HEK293 (cell line): ENCODE measurements around the gene SZT2.

ENCODE experiments used
- FEZF1 ChIP-seq: fragments of 450-650 bp; formaldehyde crosslinking; IDR thresholded peaks from 2 replicates; pipeline ENCODE4 v1.5.1; 2016; ENCODE audit warnings: missing biosample characterization, missing genetic modification characterization
- GLIS1 ChIP-seq: fragments of 450-650 bp; formaldehyde crosslinking; IDR thresholded peaks from 2 replicates; pipeline ENCODE4 v1.5.1; 2016; ENCODE audit warnings: missing biosample characterization, missing genetic modification characterization
- KLF9 ChIP-seq: fragments of 450-650 bp; formaldehyde crosslinking; IDR thresholded peaks from 2 replicates; pipeline ENCODE4 v1.5.1; 2016; ENCODE audit warnings: missing biosample characterization, missing genetic modification characterization, low read depth
- PATZ1 ChIP-seq: fragments of 450-650 bp; formaldehyde crosslinking; IDR thresholded peaks from 2 replicates; pipeline ENCODE4 v1.5.1; 2016; ENCODE audit warnings: missing biosample characterization, missing genetic modification characterization
- SALL2 ChIP-seq: fragments of 450-650 bp; formaldehyde crosslinking; IDR thresholded peaks from 2 replicates; pipeline ENCODE4 v1.5.0; 2017; ENCODE audit warnings: missing biosample characterization, mild to moderate bottlenecking, missing genetic modification characterization, borderline replicate concordance
- SP7 ChIP-seq: fragments of 450-650 bp; formaldehyde crosslinking; IDR thresholded peaks from 2 replicates; pipeline ENCODE4 v1.5.1; 2016; ENCODE audit warnings: missing biosample characterization, missing genetic modification characterization
- ZBTB20 ChIP-seq: fragments of 450-650 bp; formaldehyde crosslinking; IDR thresholded peaks from 2 replicates; pipeline ENCODE4 v1.5.1; 2016; ENCODE audit warnings: missing biosample characterization, missing genetic modification characterization
- ZBTB8A ChIP-seq: fragments of 450-650 bp; formaldehyde crosslinking; IDR thresholded peaks from 2 replicates; pipeline ENCODE4 v1.5.1; 2016; ENCODE audit warnings: missing biosample characterization, missing genetic modification characterization
- ZEB2 ChIP-seq: fragments of 450-650 bp; formaldehyde crosslinking; IDR thresholded peaks from 2 replicates; pipeline ENCODE4 v1.5.1; 2016; ENCODE audit warnings: missing biosample characterization, missing genetic modification characterization
- ZNF174 ChIP-seq: fragments of 450-650 bp; formaldehyde crosslinking; IDR thresholded peaks from 2 replicates; pipeline ENCODE4 v1.5.0; 2017; ENCODE audit warnings: missing biosample characterization, mild to moderate bottlenecking, missing genetic modification characterization
- ZNF19 ChIP-seq: fragments of 450-650 bp; formaldehyde crosslinking; IDR thresholded peaks from 2 replicates; pipeline ENCODE4; 2016; ENCODE audit warnings: missing biosample characterization, missing genetic modification characterization, low read depth
- ZNF221 ChIP-seq: fragments of 450-650 bp; formaldehyde crosslinking; IDR thresholded peaks from 2 replicates; pipeline ENCODE4 v1.5.1; 2017; ENCODE audit warnings: missing biosample characterization, missing genetic modification characterization, borderline replicate concordance
- ZNF324 ChIP-seq: fragments of 450-650 bp; formaldehyde crosslinking; IDR thresholded peaks from 2 replicates; pipeline ENCODE4 v1.5.1; 2016; ENCODE audit warnings: missing biosample characterization, missing genetic modification characterization
- ZNF341 ChIP-seq: fragments of 450-650 bp; formaldehyde crosslinking; IDR thresholded peaks from 2 replicates; pipeline ENCODE4; 2016; ENCODE audit warnings: low read depth, missing biosample characterization, missing genetic modification characterization
- ZNF350 ChIP-seq: fragments of 450-650 bp; formaldehyde crosslinking; IDR thresholded peaks from 2 replicates; pipeline ENCODE4 v1.5.0; 2017; ENCODE audit warnings: missing biosample characterization, mild to moderate bottlenecking, missing genetic modification characterization
- ZNF37A ChIP-seq: fragments of 450-650 bp; IDR thresholded peaks from 2 replicates; pipeline ENCODE4 v1.5.1; 2018; ENCODE audit warnings: missing biosample characterization, missing genetic modification characterization
- ZNF610 ChIP-seq: fragments of 450-650 bp; formaldehyde crosslinking; IDR thresholded peaks from 2 replicates; pipeline ENCODE4 v1.5.1; 2016; ENCODE audit warnings: missing biosample characterization, missing genetic modification characterization, borderline replicate concordance
- ZNF692 ChIP-seq: fragments of 450-650 bp; formaldehyde crosslinking; IDR thresholded peaks from 2 replicates; pipeline ENCODE4 v1.5.1; 2016; ENCODE audit warnings: missing biosample characterization, missing genetic modification characterization
- ZSCAN16 ChIP-seq: fragments of 450-650 bp; formaldehyde crosslinking; IDR thresholded peaks from 2 replicates; pipeline ENCODE4 v1.5.1; 2016; ENCODE audit warnings: missing biosample characterization, missing genetic modification characterization
- TF ChIP-seq, protein P1 (sequence below): fragments of 450-650 bp; formaldehyde crosslinking; conservative IDR thresholded peaks from 2 replicates; pipeline ENCODE4 v1.5.1; 2016; ENCODE audit warnings: low read depth, missing biosample characterization, missing genetic modification characterization
- TF ChIP-seq, protein P2 (sequence below): fragments of 450-650 bp; formaldehyde crosslinking; IDR thresholded peaks from 2 replicates; pipeline ENCODE4 v1.5.1; 2016; ENCODE audit warnings: missing biosample characterization, missing genetic modification characterization
- TF ChIP-seq, protein P3 (sequence below): fragments of 450-650 bp; formaldehyde crosslinking; IDR thresholded peaks from 2 replicates; pipeline ENCODE4 v1.5.1; 2016; ENCODE audit warnings: missing biosample characterization, missing genetic modification characterization
- TF ChIP-seq, protein P4 (sequence below): fragments of 450-650 bp; formaldehyde crosslinking; IDR thresholded peaks from 2 replicates; pipeline ENCODE4 v1.5.1; 2017; ENCODE audit warnings: missing biosample characterization, mild to moderate bottlenecking, missing genetic modification characterization, moderate library complexity

SZT2 gene

DNA sequence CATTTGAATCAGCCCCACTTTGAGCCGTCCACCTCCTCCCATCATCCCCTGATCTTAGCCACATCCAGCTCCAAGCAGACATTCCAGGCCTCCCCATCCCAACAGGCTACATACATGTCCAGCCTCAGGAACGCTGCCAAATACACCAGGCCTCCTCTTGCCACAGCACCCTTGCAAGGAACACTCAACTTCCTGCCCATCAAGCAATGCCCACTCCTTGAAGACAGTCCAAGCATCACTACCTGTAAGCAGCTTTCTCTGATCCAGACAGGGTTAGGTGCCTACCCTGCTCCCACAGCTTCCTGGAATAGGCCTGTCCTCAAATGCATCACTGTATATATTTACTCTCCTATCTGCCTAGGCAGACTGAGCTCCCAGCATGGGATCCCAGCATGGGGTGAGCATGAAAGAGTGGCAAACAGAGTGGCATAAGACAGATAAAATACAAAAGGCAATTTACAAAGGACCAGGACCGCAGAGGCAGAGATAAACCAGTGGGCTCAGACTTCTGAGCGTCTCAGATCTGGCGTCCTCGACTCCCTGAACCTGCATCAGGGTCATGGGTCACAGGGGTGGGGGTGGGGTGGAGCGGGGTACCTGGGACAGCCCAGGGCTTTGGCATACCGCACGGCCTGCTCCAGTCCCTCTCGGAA is 63.2 kb downstream of the SZT2 start (continued):
- TF ChIP-seq, protein P1, sequence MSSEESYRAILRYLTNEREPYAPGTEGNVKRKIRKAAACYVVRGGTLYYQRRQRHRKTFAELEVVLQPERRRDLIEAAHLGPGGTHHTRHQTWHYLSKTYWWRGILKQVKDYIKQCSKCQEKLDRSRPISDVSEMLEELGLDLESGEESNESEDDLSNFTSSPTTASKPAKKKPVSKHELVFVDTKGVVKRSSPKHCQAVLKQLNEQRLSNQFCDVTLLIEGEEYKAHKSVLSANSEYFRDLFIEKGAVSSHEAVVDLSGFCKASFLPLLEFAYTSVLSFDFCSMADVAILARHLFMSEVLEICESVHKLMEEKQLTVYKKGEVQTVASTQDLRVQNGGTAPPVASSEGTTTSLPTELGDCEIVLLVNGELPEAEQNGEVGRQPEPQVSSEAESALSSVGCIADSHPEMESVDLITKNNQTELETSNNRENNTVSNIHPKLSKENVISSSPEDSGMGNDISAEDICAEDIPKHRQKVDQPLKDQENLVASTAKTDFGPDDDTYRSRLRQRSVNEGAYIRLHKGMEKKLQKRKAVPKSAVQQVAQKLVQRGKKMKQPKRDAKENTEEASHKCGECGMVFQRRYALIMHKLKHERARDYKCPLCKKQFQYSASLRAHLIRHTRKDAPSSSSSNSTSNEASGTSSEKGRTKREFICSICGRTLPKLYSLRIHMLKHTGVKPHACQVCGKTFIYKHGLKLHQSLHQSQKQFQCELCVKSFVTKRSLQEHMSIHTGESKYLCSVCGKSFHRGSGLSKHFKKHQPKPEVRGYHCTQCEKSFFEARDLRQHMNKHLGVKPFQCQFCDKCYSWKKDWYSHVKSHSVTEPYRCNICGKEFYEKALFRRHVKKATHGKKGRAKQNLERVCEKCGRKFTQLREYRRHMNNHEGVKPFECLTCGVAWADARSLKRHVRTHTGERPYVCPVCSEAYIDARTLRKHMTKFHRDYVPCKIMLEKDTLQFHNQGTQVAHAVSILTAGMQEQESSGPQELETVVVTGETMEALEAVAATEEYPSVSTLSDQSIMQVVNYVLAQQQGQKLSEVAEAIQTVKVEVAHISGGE (tag by site-specific recombination): no peak
- TF ChIP-seq ZNF692 (tag by site-specific recombination): no peak
- no peak for TF ChIP-seq SALL2 (tag by site-specific recombination)
- TF ChIP-seq, protein P2, sequence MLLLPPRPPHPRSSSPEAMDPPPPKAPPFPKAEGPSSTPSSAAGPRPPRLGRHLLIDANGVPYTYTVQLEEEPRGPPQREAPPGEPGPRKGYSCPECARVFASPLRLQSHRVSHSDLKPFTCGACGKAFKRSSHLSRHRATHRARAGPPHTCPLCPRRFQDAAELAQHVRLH: no peak
- TF ChIP-seq ZNF174 (tag by site-specific recombination): no peak
- TF ChIP-seq ZNF19 (tag by site-specific recombination): no peak
- TF ChIP-seq ZNF341: peak; percentile 84
- TF ChIP-seq GLIS1 (tag by site-specific recombination): peak; percentile 71
- TF ChIP-seq, protein P3, sequence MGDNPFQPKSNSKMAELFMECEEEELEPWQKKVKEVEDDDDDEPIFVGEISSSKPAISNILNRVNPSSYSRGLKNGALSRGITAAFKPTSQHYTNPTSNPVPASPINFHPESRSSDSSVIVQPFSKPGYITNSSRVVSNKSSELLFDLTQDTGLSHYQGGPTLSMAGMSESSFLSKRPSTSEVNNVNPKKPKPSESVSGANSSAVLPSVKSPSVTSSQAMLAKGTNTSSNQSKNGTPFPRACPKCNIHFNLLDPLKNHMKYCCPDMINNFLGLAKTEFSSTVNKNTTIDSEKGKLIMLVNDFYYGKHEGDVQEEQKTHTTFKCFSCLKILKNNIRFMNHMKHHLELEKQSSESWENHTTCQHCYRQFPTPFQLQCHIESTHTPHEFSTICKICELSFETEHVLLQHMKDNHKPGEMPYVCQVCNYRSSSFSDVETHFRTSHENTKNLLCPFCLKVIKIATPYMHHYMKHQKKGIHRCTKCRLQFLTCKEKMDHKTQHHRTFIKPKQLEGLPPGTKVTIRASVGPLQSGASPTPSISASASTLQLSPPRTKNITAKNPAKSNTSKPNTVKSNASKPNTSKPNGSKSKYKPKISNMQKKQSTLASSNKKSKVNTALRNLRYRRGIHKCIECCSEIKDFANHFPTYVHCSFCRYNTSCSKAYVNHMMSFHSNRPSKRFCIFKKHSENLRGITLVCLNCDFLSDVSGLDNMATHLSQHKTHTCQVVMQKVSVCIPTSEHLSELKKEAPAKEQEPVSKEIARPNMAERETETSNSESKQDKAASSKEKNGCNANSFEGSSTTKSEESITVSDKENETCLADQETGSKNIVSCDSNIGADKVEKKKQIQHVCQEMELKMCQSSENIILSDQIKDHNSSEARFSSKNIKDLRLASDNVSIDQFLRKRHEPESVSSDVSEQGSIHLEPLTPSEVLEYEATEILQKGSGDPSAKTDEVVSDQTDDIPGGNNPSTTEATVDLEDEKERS (tag by site-specific recombination): no peak
- TF ChIP-seq ZEB2: 0 out of 2 replicates have a peak, but pooled peaks have one; percentile 13
- peak; percentile 3; the same call in 1 of the 2 replicates for TF ChIP-seq ZBTB8A
- TF ChIP-seq ZNF37A (tag by site-specific recombination): no peak
- TF ChIP-seq ZNF324 (tag by site-specific recombination): no peak
- TF ChIP-seq SP7: 0 out of 2 replicates have a peak, but pooled peaks have one; percentile 35
- TF ChIP-seq PATZ1 (tag by site-specific recombination): no peak; the same call in 1 of the 2 replicates
- TF ChIP-seq, protein P4, sequence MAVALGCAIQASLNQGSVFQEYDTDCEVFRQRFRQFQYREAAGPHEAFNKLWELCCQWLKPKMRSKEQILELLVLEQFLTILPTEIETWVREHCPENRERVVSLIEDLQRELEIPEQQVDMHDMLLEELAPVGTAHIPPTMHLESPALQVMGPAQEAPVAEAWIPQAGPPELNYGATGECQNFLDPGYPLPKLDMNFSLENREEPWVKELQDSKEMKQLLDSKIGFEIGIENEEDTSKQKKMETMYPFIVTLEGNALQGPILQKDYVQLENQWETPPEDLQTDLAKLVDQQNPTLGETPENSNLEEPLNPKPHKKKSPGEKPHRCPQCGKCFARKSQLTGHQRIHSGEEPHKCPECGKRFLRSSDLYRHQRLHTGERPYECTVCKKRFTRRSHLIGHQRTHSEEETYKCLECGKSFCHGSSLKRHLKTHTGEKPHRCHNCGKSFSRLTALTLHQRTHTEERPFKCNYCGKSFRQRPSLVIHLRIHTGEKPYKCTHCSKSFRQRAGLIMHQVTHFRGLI (tag by site-specific recombination): no peak
- 0 out of 2 replicates have a peak, but pooled peaks have one; percentile 13 for TF ChIP-seq KLF9 (tag by site-specific recombination)
- peak; percentile 52; the same call in 1 of the 2 replicates for TF ChIP-seq ZBTB20 (tag by site-specific recombination)
- no peak for TF ChIP-seq ZSCAN16 (tag by site-specific recombination)
- TF ChIP-seq FEZF1: 0 out of 2 replicates have a peak, but pooled peaks have one; percentile 24
- no peak for TF ChIP-seq ZNF350 (tag by site-specific recombination)
- no peak for TF ChIP-seq ZNF610 (tag by site-specific recombination)
- TF ChIP-seq ZNF221: no peak
